ENCODE measurements around the gene ENDOV. TPM values are rescaled to one million over a fixed set of nuclear protein-coding genes. Genes with fewer than 3 reads are reported as not detected.

ENDOV gene
- total RNA-seq, 1 experiment from 2014 or later: 45.6 TPM

- H4K20me1 ChIP-seq (ENCODE audit: insufficient read depth): no peaks in the 10 kb centered on the region
- no peaks in the 10 kb centered on the region for H3K9me3 ChIP-seq (ENCODE audit: control insufficient read depth in 1 of 2, insufficient read depth in 1 of 2, low read depth in 1 of 2, low read length in 2 of 2)
- DNase-seq (ENCODE audit: low read depth, low spot score) (no peak), ATAC-seq (no peak)
- H3K36me3 ChIP-seq (ENCODE audit: control insufficient read depth in 1 of 2, insufficient read depth in 2 of 2, low read length in 2 of 2): no peaks in the 10 kb centered on the region
- BruUV-seq (replicated peaks): no TSS peak
- ChIA-PET CTCF (no interaction called here), RAD21 (ENCODE audit: low non-redundant PET in 1 of 2, low total read pairs in 2 of 2, uncharacterized antibody in 2 of 2, unreplicated experiment in 2 of 2) (no interaction called here), POLR2A (no interaction called here)
- H3K4me1 ChIP-seq (ENCODE audit: control insufficient read depth in 1 of 2, insufficient read depth in 2 of 2, low read length in 2 of 2): peaks cover 20 to 38% of the 10 kb centered on the region in 2 experiments
- no peak overlapping the region for H3K27ac ChIP-seq (ENCODE audit: low read depth, low read length)
- TF ChIP-seq EZH2phosphoT487 (IDR thresholded peaks at IDR 0.05; ENCODE audit: borderline replicate concordance) (no peak), RAD21 (IDR thresholded peaks at IDR 0.05; ENCODE audit: low read depth) (no peak), ZBTB33 (IDR thresholded peaks at IDR 0.05; ENCODE audit: extremely low read depth, insufficient replicate concordance, low read length) (no peak), SIN3A (IDR thresholded peaks at IDR 0.05; ENCODE audit: low read depth) (no peak), JUND (IDR thresholded peaks at IDR 0.05) (no peak), POLR2A (IDR thresholded peaks at IDR 0.05; ENCODE audit: borderline replicate concordance, extremely low read depth, insufficient read depth, insufficient read length) (no peak), ATF3 (IDR thresholded peaks at IDR 0.05) (no peak), POLR2AphosphoS5 (IDR thresholded peaks at IDR 0.05; ENCODE audit: low read depth, low read length) (no peak), CBX3 (IDR thresholded peaks at IDR 0.05; ENCODE audit: low read depth) (no peak), CTCF (IDR thresholded peaks at IDR 0.05 in 2 of 3, conservative IDR thresholded peaks at IDR 0.05 in 1 of 3; ENCODE audit: borderline replicate concordance in 1 of 3, insufficient read depth in 1 of 3, low read depth in 2 of 3, low read length in 2 of 3) (no peak), TCF7L2 (IDR thresholded peaks at IDR 0.05; ENCODE audit: borderline replicate concordance, extremely low read depth, insufficient read depth, insufficient read length) (no peak), ZFX (IDR thresholded peaks at IDR 0.05) (no peak), EGR1 (IDR thresholded peaks at IDR 0.05; ENCODE audit: low read depth) (no peak), SRF (IDR thresholded peaks at IDR 0.05; ENCODE audit: low read depth) (no peak), REST (IDR thresholded peaks at IDR 0.05; ENCODE audit: low read depth) (no peak)
- intact Hi-C loops (cut with micrococcal nuclease): no loop called here
- no peak overlapping the region for H2AFZ ChIP-seq (ENCODE audit: low read depth, low read length, poor library complexity, severe bottlenecking)
- H3K9me2 ChIP-seq (ENCODE audit: insufficient read depth): no peaks in the 10 kb centered on the region
- H3K4me3 ChIP-seq (replicated peaks in 1 of 2; ENCODE audit: low read depth in 1 of 2, low read length in 2 of 2): no peak overlapping the region
- H3K79me2 ChIP-seq (ENCODE audit: insufficient read depth, low read length): no peaks in the 10 kb centered on the region
- H3K27me3 ChIP-seq (ENCODE audit: insufficient read depth, low read length): no peaks in the 10 kb centered on the region
- H3K4me2 ChIP-seq (ENCODE audit: low read length): no peak overlapping the region
- no peak overlapping the region for H3K9ac ChIP-seq (ENCODE audit: low read length)
Measured at GRCh38 chr17:80477647-80478478, 62.9 kb downstream of the ENDOV start.

Data from HCT116 (cell line).